HG03558 (cell line): ENCODE data around the gene SPIN2A.
"Not testable (repeated sequence)": the region's sequence is repeated elsewhere in the genome, so short reads cannot be mapped to it uniquely, and the experiment has no call there.

Experiments used
- ATAC-seq: cut with Tn5 transposase; IDR thresholded peaks from one replicate; pipeline ENCODE4 v1.9.1; 2021; ENCODE audit warnings: moderate number of reproducible peaks; ENCODE audit not compliant: unreplicated experiment; ENCODE audit errors: extremely low read depth

Gene SPIN2A

GRCh38 chrX:57104406-57104805 is 32.8 kb downstream of the SPIN2A start:
- ATAC-seq = no peak

- no peak for ATAC-seq
Observed at GRCh38 chrX:57103489-57103888, 33.7 kb downstream of the SPIN2A start.

GRCh38 chrX:57102918-57103317 is 34.3 kb downstream of the SPIN2A start:
- ATAC-seq = not testable (repeated sequence)
